ENCODE measurements around the gene MYOCD.
"Not testable (repeated sequence)": the region's sequence is repeated elsewhere in the genome, so short reads cannot be mapped to it uniquely, and the experiment has no call there.

Gene MYOCD, protein sequence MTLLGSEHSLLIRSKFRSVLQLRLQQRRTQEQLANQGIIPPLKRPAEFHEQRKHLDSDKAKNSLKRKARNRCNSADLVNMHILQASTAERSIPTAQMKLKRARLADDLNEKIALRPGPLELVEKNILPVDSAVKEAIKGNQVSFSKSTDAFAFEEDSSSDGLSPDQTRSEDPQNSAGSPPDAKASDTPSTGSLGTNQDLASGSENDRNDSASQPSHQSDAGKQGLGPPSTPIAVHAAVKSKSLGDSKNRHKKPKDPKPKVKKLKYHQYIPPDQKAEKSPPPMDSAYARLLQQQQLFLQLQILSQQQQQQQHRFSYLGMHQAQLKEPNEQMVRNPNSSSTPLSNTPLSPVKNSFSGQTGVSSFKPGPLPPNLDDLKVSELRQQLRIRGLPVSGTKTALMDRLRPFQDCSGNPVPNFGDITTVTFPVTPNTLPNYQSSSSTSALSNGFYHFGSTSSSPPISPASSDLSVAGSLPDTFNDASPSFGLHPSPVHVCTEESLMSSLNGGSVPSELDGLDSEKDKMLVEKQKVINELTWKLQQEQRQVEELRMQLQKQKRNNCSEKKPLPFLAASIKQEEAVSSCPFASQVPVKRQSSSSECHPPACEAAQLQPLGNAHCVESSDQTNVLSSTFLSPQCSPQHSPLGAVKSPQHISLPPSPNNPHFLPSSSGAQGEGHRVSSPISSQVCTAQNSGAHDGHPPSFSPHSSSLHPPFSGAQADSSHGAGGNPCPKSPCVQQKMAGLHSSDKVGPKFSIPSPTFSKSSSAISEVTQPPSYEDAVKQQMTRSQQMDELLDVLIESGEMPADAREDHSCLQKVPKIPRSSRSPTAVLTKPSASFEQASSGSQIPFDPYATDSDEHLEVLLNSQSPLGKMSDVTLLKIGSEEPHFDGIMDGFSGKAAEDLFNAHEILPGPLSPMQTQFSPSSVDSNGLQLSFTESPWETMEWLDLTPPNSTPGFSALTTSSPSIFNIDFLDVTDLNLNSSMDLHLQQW

GRCh38 chr17:12665263-12666210 lies at the start of gene MYOCD:
MYOCD (plus strand) TSS chr17:12665890; CDS start chr17:12666189, 299 bp downstream.
- no peak for DNase-seq (ENCODE audit: low read depth in 2 of 2)

GRCh38 chr17:12616161-12616560 lies 49.5 kb upstream of the MYOCD start:
- no peak for DNase-seq (ENCODE audit: low read depth in 2 of 2)

- no peak for DNase-seq (ENCODE audit: low read depth in 2 of 2)
Measured at GRCh38 chr17:12618557-12618956, 47.1 kb upstream of the MYOCD start.

DNA sequence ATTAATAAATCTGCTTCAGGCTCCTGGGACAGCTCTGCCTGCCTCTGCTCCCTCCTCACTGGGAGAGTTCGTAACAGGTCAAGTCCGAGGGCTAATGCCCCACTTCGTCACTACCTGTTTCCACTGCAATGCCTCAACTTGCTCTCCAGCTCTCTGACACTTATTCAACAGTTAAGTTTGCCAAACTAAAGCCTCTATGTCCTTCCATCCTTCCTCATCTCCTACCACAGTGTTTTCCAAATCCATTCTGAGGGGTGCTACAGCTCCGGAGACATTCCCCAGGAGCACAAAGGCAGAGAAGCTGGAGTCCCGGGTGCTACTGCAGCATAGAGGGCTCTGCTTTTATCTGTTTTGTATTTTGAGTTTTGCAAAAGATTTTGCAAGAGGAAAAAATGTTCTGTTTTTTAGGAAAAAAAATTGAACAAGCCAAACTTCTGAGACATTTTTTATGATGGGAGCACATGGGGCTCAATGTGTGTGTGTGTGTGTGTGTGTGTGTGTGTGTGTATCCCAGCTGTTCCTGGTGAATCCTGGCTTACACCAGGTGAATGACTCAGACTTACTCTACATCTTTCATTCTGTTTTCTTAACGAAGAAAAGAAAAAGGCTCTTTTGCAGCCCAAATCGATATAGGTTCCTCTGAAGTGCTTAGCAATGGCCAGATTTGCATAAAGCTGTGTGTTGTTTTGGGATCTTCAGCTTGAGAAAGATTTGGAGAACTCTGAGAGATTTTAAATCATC lies 46.1 kb upstream of the MYOCD start:
- no peak for DNase-seq (ENCODE audit: low read depth in 2 of 2)

DNA sequence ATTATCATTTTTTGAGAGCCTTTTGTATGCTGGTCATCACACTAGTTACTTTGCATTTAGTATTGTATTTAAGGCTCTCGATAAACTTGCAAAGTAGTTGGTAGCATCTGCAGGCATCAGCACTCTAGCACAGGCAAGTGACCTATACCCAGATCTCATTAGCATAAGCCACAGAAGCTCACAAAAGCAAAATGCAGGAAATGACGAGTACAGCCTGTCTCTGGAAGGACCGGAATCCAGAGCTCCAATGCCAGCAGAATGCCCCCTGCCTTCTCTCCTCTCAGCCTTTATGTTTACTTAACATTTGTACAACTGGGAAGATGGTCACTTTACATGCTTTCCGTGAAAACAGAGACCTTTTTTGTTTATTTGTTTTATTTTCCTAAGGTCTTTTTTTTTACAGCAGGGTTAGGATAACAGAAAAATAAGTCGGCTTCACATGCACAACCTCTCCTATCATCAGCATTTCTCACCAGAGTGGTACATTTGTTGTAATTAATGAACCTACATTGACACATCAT lies 45.4 kb upstream of the MYOCD start:
- DNase-seq (ENCODE audit: low read depth in 2 of 2), result no peak

DNA sequence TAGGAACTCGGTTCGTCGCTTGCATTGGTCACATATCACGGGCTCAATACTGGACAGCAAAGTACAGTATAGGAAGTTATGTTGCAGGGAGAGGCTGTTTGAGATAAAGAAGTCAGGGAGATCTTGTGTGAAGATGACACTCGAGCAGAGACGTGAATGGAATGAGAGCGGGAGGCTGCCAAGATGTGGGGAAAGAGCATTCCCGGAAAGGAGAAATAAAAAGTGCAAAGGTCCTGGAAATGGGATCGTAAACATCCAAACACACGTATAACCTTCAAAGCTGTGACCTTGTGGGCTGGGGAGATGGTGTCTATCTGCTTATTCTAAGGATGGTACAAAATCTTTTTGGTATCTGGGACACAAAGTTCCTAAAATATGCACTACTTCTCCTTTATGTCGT lies 43.0 kb upstream of the MYOCD start:
- no peak for DNase-seq (ENCODE audit: low read depth in 2 of 2)

DNA sequence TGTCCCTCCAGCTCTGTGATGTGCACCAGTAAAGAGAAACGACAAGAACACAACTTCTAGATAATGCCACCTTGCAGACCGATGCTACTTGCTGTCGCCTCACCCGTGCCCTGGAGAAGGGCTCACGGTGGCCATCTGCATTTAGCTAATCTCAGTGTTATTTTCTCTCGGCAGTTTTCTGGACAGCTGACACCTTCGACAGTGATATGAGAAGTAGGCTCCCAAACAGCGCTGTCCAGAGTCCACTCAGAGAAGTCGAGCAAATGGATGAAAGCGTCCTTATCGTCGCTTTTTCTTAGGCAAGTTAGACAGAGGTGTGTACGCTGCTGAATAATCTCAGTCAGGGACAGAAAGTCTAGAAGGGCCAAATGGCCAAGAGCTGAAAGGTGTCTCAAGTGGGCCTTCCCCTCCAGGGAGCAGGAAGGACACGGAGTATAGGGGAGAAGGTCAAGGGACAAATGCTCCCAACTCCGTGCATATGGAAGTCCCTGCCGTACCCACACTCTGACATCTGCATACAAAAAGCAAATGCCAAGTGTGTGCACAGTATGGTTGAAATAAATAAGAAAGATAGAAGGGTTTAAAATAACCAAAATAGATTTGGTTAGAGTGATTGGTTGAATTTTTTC lies 42.4 kb upstream of the MYOCD start:
- DNase-seq (ENCODE audit: low read depth in 2 of 2), result no peak

DNA sequence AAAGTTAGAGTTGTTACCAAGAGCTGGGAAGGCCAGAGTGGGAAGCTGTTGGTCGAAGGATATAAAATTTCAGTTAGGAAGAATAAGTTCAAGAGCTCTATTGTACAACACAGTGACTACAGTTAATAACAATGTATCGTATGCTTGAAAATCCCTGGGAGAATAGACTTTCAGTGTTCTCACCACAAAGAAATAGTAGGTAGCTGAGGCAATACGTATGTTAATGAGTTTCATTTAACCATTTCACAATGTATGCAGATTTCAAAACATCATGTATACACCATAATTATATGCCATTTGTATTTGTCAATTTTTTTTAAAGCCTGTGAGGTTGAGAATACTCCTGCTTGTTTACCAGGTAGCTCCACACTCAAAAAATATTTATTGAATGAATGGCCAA lies 41.5 kb upstream of the MYOCD start:
- no peak for DNase-seq (ENCODE audit: low read depth in 2 of 2)

DNA sequence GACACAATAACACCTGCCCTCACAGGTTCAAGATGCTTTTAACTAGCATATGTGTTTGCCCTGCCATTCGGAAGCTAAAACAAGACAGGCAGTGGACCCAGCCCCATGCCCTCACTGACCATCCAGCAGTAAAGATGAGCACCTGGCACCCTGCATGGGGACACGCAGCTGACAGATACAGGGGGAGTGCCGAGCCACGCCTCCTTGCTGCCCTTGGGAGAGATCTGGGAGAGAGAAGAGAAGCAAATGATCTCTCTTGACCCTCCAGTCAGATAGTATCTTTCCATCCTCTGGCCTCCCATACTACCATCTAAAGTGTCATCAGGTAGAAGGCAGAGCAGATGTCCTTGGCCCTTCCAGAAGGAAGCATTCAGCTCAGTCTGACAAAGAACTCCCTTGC lies 40.6 kb upstream of the MYOCD start:
- DNase-seq (ENCODE audit: low read depth in 2 of 2), result no peak

DNA sequence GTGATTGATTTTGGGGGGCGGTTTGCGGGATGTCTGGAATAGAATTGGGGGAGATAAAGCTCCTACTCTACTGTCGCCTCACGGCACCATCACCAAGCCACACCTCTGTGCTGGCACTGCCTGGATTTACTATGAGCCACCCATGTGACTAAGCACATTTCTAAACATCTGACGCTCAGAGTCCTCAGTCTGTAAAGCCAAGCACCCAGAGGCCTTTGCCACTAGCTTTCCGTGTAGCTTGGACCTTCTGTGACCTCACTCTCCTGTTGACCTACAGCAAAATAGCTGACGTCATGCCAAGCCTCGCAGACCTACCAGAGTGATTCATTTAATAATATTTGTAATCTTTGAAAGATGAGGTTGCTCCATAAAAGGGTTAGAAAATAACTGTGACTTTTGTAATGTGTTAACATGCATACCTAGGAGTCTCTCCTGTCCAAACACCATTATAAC lies 38.5 kb upstream of the MYOCD start:
- DNase-seq (ENCODE audit: low read depth in 2 of 2), result no peak

- no peak for DNase-seq (ENCODE audit: low read depth in 2 of 2)
Measured at GRCh38 chr17:12627781-12628451, 37.8 kb upstream of the MYOCD start.

DNA sequence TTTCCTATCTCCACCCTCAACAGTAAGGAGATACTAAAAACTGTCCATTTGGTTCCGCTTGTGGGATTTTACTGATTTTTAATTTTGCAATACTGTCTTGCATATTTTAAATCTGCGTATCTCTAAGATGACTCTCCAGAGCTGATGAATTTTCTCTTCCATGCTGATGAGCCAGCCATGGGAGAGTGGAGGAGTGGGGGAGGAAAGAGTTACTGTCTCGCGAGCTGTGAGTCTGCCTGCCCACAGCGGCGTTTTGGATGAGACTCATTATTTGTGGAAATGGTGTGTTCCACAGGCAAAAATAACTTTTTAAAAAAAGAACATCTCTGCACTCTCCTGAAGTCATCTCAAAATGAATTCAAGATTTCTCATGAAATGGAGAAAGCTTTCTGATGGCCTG lies 34.6 kb upstream of the MYOCD start:
- no peak for DNase-seq (ENCODE audit: low read depth in 2 of 2)

GRCh38 chr17:12632785-12633184 lies 32.9 kb upstream of the MYOCD start:
- DNase-seq (ENCODE audit: low read depth in 2 of 2), result no peak

- no peak for DNase-seq (ENCODE audit: low read depth in 2 of 2)
Measured at GRCh38 chr17:12634789-12635414, 30.8 kb upstream of the MYOCD start.

GRCh38 chr17:12635996-12636395 lies 29.7 kb upstream of the MYOCD start:
- not testable (repeated sequence) for DNase-seq (ENCODE audit: low read depth in 2 of 2)

DNA sequence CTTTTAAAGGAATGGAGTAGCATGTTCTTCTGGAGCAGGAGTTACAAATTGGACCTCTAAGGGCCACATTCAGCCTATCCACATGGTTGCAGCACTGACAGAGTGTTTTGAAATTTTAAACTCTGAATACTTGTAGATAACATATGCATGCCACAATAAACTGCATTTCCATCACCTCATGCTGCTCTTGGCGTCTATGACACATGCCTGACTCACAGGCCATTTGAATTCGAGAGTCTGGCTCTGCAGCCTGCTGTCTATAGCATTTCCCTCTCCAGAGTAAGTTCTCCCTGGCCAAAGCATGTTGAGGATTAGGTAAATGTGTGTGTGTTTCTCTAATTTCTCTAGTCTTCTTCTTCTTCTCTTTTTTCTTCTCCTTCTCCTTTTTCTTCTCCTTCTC lies 28.7 kb upstream of the MYOCD start:
- no peak for DNase-seq (ENCODE audit: low read depth in 2 of 2)

DNA sequence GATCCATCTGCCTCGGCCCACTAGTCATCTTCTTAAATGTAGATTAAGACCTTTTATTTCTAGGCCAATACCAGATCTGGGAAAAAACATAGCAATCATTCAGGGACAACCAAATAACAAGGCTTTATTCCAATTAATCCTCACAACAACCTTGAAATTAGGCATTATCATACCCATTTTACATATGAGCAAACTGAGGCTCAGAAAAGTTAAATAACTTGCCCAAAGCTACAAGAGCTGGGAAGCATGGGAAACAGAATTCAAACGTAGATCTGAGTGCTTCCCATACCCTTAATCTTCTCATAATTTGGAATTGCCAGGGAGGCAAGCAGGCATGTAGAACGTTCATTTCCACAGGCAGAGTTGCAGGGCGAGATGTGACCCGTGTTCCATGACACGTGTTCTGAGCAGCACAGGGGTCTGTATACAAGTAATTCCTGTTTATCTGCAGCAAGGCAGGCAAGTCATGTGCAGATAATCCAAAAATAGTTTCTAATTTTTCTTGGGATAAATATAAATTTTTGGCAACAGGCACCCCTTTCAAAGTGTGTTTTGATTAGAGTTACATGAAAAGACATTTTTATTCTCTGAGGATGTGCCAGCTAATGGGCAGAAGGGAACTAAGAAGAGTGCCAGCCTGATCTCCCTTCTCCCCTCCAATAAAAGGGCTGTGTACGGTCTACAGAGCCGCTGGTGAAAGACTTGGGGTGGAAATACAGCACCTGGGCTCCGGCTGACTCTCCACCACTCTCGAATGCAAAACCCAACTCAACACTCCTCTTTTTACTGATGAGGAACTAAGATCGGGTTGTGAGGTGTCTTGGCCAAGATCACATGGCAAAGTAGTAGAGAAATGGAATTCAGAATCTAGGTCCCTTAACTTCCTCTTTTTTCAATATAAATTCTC lies 27.7 kb upstream of the MYOCD start:
- DNase-seq (ENCODE audit: low read depth in 2 of 2), result no peak

DNA sequence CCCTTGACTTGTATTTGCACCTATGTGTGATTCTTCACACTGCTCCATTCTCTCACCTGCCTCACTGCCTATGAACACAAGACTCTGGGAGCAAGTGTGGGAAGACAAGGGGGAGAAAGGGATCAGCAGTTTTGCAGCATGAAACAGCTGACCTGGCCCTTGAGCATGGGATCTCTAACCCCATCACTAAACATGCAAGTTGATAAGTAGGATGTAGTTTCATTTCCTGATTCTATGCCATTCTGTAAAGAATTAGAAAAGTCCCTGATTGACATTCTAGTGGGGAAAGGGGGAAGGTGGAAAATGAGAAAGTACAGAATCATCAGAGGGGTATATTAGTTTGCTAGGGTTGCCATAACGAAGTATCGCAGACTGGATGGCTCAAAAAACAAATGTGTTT lies 25.3 kb upstream of the MYOCD start:
- DNase-seq (ENCODE audit: low read depth in 2 of 2), result no peak

All from stimulated activated CD8-positive, alpha-beta memory T cell treated with anti-CD3 and anti-CD28 coated beads, Interleukin-2, amount 100 ng/mL, for 1 hour (primary cell).